Measurements from ENCODE around the gene DQX1.

DQX1 gene

DNA sequence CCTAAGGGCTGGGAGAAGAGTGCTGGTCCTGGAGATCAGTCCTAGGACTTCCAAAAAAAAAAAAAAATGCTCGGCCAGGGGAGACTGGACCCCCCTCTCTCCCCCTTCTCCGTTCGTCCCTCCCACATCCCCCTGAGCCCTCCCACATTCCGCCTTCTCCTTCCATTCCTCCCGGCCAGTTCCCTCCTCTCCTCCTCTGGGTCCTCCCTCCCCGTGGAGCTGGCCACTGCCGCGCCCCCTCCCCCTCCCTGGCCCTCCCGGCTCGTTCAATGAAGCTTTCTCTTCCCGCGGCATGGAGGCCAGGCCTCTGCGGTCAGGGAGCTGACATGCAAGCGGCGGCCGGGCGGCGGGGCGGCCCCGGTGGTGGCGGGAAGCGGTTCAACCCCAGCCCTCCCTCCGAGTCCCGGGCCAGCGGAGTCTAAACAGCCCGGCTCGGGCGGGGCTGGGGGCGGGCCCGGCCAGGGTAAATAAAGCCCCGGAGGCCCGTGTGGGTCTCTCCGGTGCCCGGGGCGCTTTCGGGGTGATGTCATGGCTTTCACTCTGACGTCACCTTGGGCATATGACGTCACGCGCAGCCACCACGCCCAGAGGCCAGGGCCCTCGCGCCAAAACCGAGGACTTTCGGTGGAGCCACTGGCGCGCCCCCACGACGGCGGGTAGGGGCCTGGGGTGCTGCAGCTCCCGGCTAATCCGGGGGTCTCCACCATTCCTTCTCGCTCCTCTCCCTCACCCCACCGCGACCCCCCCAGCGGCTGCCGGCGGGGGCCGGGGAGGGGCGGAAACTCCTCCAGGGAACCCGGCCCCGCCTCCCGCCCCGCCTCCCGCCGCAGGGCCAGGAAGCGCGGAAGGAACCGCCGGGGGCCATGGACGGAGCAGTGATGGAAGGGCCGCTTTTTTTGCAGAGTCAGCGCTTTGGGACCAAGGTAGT lies 28.1 kb upstream of the DQX1 start, which contains the start of the genes DOK1 and LOXL3:
Gene DOK1 (plus strand): TSS at position 829 of the 928 bp plus-strand sequence. CDS start 35 bp downstream, at position 864.
Gene LOXL3 (minus strand): TSS at position 51 of the 928 bp plus-strand sequence. CDS start 1,308 bp downstream, outside the sequence.
- DNase-seq, result peak; percentile 33 to 86 (median 86)

DNA sequence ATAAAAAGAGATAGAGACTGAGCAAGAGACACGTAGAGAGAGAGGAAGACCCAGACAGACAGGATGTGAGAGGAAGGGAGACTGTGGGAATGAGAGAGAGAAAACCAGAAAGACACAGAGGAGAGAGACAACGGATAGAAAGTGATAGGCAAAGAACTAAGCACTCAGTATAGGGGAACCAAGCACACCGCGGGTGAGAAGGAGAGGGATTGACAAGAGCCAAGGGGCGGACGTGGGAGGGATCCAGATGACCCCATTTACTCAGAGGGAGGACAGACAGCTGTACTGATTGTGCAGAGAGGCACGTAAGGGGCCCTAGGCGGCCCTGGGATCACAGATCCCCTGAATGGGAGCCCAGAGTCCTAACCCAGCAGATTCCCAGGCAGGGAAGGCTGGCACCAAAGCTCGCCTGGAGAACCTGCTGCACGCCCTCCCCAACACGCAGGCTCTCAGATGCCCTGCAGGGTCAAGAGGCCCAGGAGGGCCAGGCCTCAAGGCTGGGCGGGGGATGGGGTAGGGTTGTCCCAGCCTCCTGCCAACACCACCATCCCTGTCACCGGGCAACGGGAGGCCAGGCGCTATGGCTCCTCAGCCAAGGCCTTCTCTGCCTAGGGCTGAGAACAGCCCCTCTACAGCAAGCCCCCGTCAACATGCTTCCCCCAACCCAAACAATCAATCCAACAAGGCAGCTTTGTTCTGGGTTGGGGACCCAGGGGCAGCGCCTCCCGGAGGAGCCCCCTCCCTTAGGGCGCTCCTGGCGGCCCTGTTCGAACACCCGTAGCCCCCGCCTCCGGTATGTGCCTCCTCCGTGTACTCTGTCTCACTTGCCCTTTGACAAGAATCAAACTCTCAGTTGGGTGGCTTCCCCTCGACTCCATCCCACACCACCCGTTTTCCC lies 27.1 kb upstream of the DQX1 start:
- peak in 2 of 3 experiments; percentile 59 to 66 for DNase-seq

- no peak for DNase-seq
Measured at GRCh38 chr2:74551942-74552913, 26.2 kb upstream of the DQX1 start.

DNA sequence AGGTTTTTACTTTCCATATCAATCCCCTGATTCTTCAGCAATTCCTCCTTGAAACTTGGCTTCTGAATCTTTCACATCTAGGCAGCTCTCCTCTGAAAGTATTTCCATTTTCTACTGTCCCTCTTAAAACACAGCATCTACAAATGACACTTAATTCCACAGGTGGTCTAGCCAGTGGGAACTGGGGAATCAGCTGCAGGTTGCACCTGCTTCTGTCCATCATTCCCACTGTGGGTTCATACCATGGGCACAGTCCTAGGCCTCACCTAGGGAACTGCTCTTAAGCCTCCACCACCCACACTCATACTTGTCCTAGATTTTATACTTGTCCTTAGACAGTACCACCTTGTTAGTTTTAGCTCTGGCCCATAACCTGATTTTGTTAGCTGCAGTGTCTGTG lies 25.5 kb upstream of the DQX1 start:
- no peak for DNase-seq

GRCh38 chr2:74550231-74550630 lies 24.2 kb upstream of the DQX1 start:
- no peak for DNase-seq

DNA sequence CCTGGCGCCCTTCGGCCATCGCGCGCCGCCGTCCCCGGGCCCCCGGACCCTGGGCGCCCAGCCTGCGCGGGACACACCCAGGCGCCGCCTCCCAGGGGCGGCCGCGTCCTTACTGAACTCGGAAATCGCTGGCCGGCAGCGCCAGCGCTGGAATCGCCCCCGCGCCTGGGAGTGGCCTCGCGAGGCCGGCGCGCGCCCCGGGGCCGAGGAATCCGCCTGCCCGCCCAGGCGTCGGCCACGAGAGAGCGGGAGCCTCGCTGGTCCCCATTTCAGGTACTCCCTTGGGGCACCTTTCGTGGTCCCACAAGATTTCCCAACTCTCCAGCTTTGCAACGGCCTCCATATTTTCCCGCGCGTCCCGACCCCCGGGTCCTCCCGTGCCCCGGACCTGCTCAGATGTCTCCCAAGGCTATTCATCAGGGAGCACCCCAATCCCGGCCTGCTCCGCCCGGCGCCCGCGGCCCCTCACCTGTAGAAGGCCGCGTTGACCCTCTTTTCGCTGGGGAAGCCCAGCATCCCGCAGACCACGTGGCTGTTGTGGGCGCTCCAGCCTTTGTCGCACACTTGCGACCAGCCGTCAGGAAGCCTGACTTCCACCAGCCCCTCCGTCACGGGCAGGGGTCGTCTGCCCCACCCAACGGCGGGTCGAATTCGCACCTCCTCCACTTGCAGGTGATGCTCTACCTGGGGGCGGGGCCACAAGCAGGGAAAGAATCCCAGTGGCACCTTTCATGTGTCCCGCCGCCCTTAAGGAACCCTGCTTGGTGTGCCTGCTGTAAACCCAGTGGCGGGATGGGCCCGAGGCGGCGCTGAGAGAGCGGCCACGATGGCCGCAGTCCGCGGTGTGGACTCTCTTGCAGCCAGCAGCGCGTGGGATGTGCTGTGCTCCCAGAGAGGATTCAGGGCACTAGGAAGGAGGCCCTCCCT lies 23.1 kb upstream of the DQX1 start:
- DNase-seq, result peak; percentile 41 to 87 (median 85)

- peak in 2 of 3 experiments; percentile 22 to 87 for DNase-seq
Measured at GRCh38 chr2:74548285-74548899, 22.4 kb upstream of the DQX1 start.

GRCh38 chr2:74546004-74546403 lies 20.0 kb upstream of the DQX1 start:
- DNase-seq, result no peak

- DNase-seq, result peak in 2 of 3 experiments; percentile 10 to 47
Measured at GRCh38 chr2:74544634-74545033, 18.6 kb upstream of the DQX1 start.

DNA sequence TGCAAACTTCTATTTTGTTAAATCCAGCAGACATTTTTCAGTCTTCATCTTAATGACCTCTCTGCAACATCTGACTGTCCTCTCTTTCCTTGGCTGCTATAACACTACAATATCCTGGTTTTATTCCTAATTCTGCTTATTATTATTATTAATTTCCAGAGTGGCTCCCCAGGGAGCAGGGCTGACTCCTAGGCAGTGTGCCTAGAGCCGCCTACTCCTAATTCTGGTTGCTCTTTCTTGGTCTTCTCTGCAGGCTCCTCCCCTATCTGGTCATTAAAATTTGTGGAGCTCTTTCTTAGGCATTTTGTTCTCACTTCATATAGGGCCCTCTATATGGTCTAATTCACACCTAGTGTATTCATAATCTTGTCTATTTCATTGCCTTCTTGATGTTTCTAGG lies 16.9 kb upstream of the DQX1 start:
- no peak for DNase-seq

GRCh38 chr2:74540291-74540690 lies 14.3 kb upstream of the DQX1 start:
- DNase-seq, result no peak

- no peak for DNase-seq
Measured at GRCh38 chr2:74538881-74539339, 12.9 kb upstream of the DQX1 start.

GRCh38 chr2:74537140-74537539 lies 11.1 kb upstream of the DQX1 start:
- DNase-seq, result no peak

DNA sequence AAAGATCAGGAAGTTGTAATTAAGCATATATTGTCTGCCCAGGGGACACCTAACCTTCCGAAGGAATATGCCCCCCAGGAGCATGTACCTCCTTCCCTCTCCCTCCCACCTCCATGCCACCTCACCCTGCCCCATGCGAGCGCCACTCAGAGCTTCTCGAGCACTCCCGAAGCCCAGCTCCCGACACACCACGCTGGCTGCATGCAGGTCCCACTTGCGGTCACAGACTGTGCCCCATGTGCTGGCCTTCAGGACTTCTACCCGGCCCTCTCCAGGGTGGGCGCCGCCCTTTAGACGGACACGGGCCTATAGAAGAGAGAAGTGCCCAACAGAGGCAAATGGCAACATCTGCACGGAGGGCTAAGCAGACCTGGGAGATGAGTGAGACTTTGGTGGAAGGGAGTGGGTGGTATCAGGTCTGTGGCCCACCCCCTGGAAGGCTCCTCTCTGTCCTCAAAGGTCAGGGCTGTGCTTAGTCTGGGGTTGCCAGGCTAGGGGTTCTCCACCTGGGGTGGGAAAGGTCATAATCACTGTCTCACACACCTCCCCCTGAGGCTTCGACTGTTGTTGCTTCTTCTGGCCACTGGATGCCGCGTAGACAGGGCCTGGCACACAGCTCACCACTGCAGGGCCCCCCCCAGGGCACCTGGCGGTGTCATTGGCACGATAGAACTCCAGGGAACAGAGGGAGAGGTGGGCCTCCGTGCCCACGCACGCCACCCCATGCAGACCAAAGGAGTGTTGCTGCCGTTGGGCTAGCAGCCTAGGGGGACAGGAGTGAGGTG lies 10.3 kb upstream of the DQX1 start:
- DNase-seq, result no peak

GRCh38 chr2:74535440-74535965 lies 9.5 kb upstream of the DQX1 start:
- DNase-seq, result no peak

GRCh38 chr2:74534411-74534810 lies 8.4 kb upstream of the DQX1 start:
- no peak for DNase-seq

DNA sequence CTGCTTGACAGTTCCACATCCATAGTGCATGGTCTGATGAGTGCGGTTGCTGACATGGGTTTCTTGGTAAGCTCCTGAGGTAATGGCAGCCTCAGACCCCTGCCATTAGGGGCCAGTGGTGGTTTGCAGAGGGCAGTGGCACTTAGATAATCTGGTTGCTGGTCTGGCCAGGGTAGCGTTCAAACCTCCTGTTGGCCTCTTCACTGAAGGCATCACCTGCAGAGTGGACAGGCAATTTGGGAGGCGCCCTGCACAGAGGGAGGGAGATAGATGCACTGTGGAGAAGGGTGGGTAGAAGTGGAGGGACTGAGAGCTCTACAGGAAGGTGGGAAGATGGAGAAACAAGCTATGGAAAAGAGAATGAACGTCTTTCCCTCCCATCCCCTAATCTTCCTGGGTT lies 7.4 kb upstream of the DQX1 start:
- no peak for DNase-seq

GRCh38 chr2:74532222-74532621 lies 6.2 kb upstream of the DQX1 start:
- peak in 1 of 3 experiments; percentile 60 for DNase-seq

DNA sequence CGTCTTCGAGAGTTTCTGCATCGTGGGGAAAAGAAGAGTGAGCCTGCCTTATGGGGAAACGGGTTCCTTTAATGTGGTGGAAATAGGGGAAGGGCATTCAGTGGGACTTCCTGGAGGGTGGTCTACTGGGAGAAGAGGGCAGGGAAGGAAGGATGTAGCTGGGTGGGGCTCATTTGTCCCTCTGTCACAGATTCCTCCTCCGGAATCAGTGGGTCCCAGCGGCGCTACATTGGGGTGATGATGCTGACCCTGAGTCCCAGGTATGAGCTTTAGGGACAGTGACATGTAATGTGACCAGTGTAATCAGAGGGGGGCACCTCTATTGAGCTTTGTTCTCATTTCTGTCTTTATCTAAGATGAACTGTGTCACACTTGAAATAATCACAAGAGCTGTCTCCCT lies 5.6 kb upstream of the DQX1 start:
- no peak for DNase-seq
